Activated naive CD8-positive, alpha-beta T cell treated with anti-CD3 and anti-CD28 coated beads for 36 hours (primary cell): Measurements from ENCODE around the gene RHOU. TPM values are rescaled to one million over a fixed set of nuclear protein-coding genes. Genes with fewer than 3 reads are reported as not detected.

Source experiments
- DNase-seq: peaks from one replicate; pipeline ENCODE4 v3.0.0; 2021
- H3K27ac Mint-ChIP-seq: one replicate; pipeline ENCODE4 v1.8.0; 2022; ENCODE audit warnings: mild to moderate bottlenecking, moderate library complexity, mixed read lengths
- H3K27me3 Mint-ChIP-seq: one replicate; pipeline ENCODE4 v1.8.0; 2022; ENCODE audit warnings: mild to moderate bottlenecking, mixed read lengths
- H3K36me3 Mint-ChIP-seq: one replicate; pipeline ENCODE4 v1.8.0; 2021; ENCODE audit warnings: mild to moderate bottlenecking, mixed read lengths
- H3K4me1 Mint-ChIP-seq: one replicate; pipeline ENCODE4 v1.8.0; 2021; ENCODE audit warnings: mixed read lengths
- H3K4me3 Mint-ChIP-seq: one replicate; pipeline ENCODE4 v1.8.0; 2022; ENCODE audit warnings: mild to moderate bottlenecking, moderate library complexity, mixed read lengths
- H3K9me3 Mint-ChIP-seq: one replicate; pipeline ENCODE4 v1.8.0; 2022; ENCODE audit warnings: mixed read lengths
- total RNA-seq, 2 experiments: library from RNA; stranded (reverse); gene quantifications; one replicate each; pipeline ENCODE4 v1.2.3, GENCODE V29; 2021

RHOU gene
- total RNA-seq, 2 experiments from 2014 or later = 1.0 to 1.3 TPM

- DNase-seq = no peak
- H3K9me3 Mint-ChIP-seq = no peaks in the 10 kb centered on the region
- H3K36me3 Mint-ChIP-seq = no peaks in the 10 kb centered on the region
- H3K27ac Mint-ChIP-seq = no peak overlapping the region
- H3K4me3 Mint-ChIP-seq = no peak overlapping the region
- no peaks in the 10 kb centered on the region for H3K4me1 Mint-ChIP-seq
- peaks cover 4% of the 10 kb centered on the region for H3K27me3 Mint-ChIP-seq
Measured at GRCh38 chr1:228725178-228725577, 10.1 kb upstream of the RHOU start.

GRCh38 chr1:228727681-228728171 lies 7.6 kb upstream of the RHOU start:
- H3K9me3 Mint-ChIP-seq = no peaks in the 10 kb centered on the region
- no peaks in the 10 kb centered on the region for H3K4me1 Mint-ChIP-seq
- H3K4me3 Mint-ChIP-seq = no peak overlapping the region
- no peaks in the 10 kb centered on the region for H3K36me3 Mint-ChIP-seq
- peaks cover 14% of the 10 kb centered on the region for H3K27me3 Mint-ChIP-seq
- no peak overlapping the region for H3K27ac Mint-ChIP-seq
- DNase-seq = no peak

GRCh38 chr1:228732426-228732825 lies 2.9 kb upstream of the RHOU start:
- peaks cover 6% of the 10 kb centered on the region for H3K4me1 Mint-ChIP-seq
- H3K27me3 Mint-ChIP-seq = peaks cover 32% of the 10 kb centered on the region
- no peaks in the 10 kb centered on the region for H3K9me3 Mint-ChIP-seq
- no peaks in the 10 kb centered on the region for H3K36me3 Mint-ChIP-seq
- H3K27ac Mint-ChIP-seq = no peak overlapping the region
- no peak overlapping the region for H3K4me3 Mint-ChIP-seq
- DNase-seq = no peak

GRCh38 chr1:228733576-228733975 lies 1.7 kb upstream of the RHOU start:
- H3K36me3 Mint-ChIP-seq = no peaks in the 10 kb centered on the region
- no peak overlapping the region for H3K4me3 Mint-ChIP-seq
- peaks cover 32% of the 10 kb centered on the region for H3K27me3 Mint-ChIP-seq
- peaks cover 6% of the 10 kb centered on the region for H3K4me1 Mint-ChIP-seq
- no peak for DNase-seq
- no peaks in the 10 kb centered on the region for H3K9me3 Mint-ChIP-seq
- no peak overlapping the region for H3K27ac Mint-ChIP-seq

GRCh38 chr1:228735871-228736586 lies 750 bp downstream of the RHOU start:
- H3K9me3 Mint-ChIP-seq = no peaks in the 10 kb centered on the region
- peak; percentile 7 for DNase-seq
- no peaks in the 10 kb centered on the region for H3K36me3 Mint-ChIP-seq
- H3K4me3 Mint-ChIP-seq = peak overlapping the region; percentile 76
- H3K27me3 Mint-ChIP-seq = peaks cover 27% of the 10 kb centered on the region
- H3K27ac Mint-ChIP-seq = no peak overlapping the region
- H3K4me1 Mint-ChIP-seq = peaks cover 6% of the 10 kb centered on the region

GRCh38 chr1:228736844-228737445 lies 1.7 kb downstream of the RHOU start:
- Mint-ChIP-seq H3K4me1 (peaks cover 6% of the 10 kb centered on the region), H3K9me3 (no peaks in the 10 kb centered on the region), H3K36me3 (no peaks in the 10 kb centered on the region), H3K27me3 (peaks cover 22% of the 10 kb centered on the region), H3K4me3 (no peak overlapping the region), H3K27ac (no peak overlapping the region)
- DNase-seq = no peak

- Mint-ChIP-seq H3K4me1 (peaks cover 6% of the 10 kb centered on the region), H3K9me3 (no peaks in the 10 kb centered on the region), H3K27ac (no peak overlapping the region), H3K4me3 (no peak overlapping the region), H3K36me3 (no peaks in the 10 kb centered on the region), H3K27me3 (peaks cover 18% of the 10 kb centered on the region)
- no peak for DNase-seq
Measured at GRCh38 chr1:228737601-228738041, 2.3 kb downstream of the RHOU start.

- no peak for DNase-seq
- Mint-ChIP-seq H3K27ac (no peak overlapping the region), H3K4me1 (peaks cover 1% of the 10 kb centered on the region), H3K9me3 (no peaks in the 10 kb centered on the region), H3K4me3 (no peak overlapping the region), H3K27me3 (peaks cover 4% of the 10 kb centered on the region), H3K36me3 (no peaks in the 10 kb centered on the region)
Measured at GRCh38 chr1:228739826-228740225, 4.5 kb downstream of the RHOU start.

GRCh38 chr1:228740543-228741317 lies 5.5 kb downstream of the RHOU start:
- Mint-ChIP-seq H3K9me3 (no peaks in the 10 kb centered on the region), H3K27ac (no peak overlapping the region), H3K27me3 (peaks cover 4% of the 10 kb centered on the region), H3K36me3 (no peaks in the 10 kb centered on the region), H3K4me3 (no peak overlapping the region), H3K4me1 (peaks cover 1% of the 10 kb centered on the region)
- no peak for DNase-seq

GRCh38 chr1:228742281-228742860 lies 7.1 kb downstream of the RHOU start:
- Mint-ChIP-seq H3K4me3 (no peak overlapping the region), H3K27ac (no peak overlapping the region), H3K9me3 (no peaks in the 10 kb centered on the region), H3K27me3 (no peaks in the 10 kb centered on the region), H3K36me3 (no peaks in the 10 kb centered on the region), H3K4me1 (no peaks in the 10 kb centered on the region)
- DNase-seq = no peak

GRCh38 chr1:228743405-228743804 lies 8.1 kb downstream of the RHOU start:
- Mint-ChIP-seq H3K27ac (no peak overlapping the region), H3K27me3 (no peaks in the 10 kb centered on the region), H3K36me3 (no peaks in the 10 kb centered on the region), H3K9me3 (no peaks in the 10 kb centered on the region), H3K4me3 (no peak overlapping the region), H3K4me1 (no peaks in the 10 kb centered on the region)
- DNase-seq = no peak

GRCh38 chr1:228744356-228744755 lies 9.1 kb downstream of the RHOU start:
- no peaks in the 10 kb centered on the region for H3K9me3 Mint-ChIP-seq
- no peaks in the 10 kb centered on the region for H3K4me1 Mint-ChIP-seq
- no peak for DNase-seq
- no peak overlapping the region for H3K27ac Mint-ChIP-seq
- no peaks in the 10 kb centered on the region for H3K36me3 Mint-ChIP-seq
- H3K4me3 Mint-ChIP-seq = no peak overlapping the region
- H3K27me3 Mint-ChIP-seq = no peaks in the 10 kb centered on the region

- H3K27ac Mint-ChIP-seq = no peak overlapping the region
- no peaks in the 10 kb centered on the region for H3K27me3 Mint-ChIP-seq
- no peak for DNase-seq
- no peaks in the 10 kb centered on the region for H3K9me3 Mint-ChIP-seq
- no peaks in the 10 kb centered on the region for H3K4me1 Mint-ChIP-seq
- no peak overlapping the region for H3K4me3 Mint-ChIP-seq
- no peaks in the 10 kb centered on the region for H3K36me3 Mint-ChIP-seq
Measured at GRCh38 chr1:228744918-228745317, 9.6 kb downstream of the RHOU start.

GRCh38 chr1:228745497-228745896 lies 10.2 kb downstream of the RHOU start:
- no peaks in the 10 kb centered on the region for H3K27me3 Mint-ChIP-seq
- no peaks in the 10 kb centered on the region for H3K36me3 Mint-ChIP-seq
- no peaks in the 10 kb centered on the region for H3K9me3 Mint-ChIP-seq
- H3K27ac Mint-ChIP-seq = no peak overlapping the region
- H3K4me1 Mint-ChIP-seq = no peaks in the 10 kb centered on the region
- no peak overlapping the region for H3K4me3 Mint-ChIP-seq
- no peak for DNase-seq

- no peak for DNase-seq
- no peaks in the 10 kb centered on the region for H3K4me1 Mint-ChIP-seq
- no peak overlapping the region for H3K27ac Mint-ChIP-seq
- H3K4me3 Mint-ChIP-seq = no peak overlapping the region
- peaks cover 3% of the 10 kb centered on the region for H3K27me3 Mint-ChIP-seq
- H3K9me3 Mint-ChIP-seq = no peaks in the 10 kb centered on the region
- H3K36me3 Mint-ChIP-seq = no peaks in the 10 kb centered on the region
Measured at GRCh38 chr1:228747301-228747935, 12.1 kb downstream of the RHOU start.
